Vagina (tissue), 2 donors: ENCODE data around the gene SBK1.

Source experiments
- CTCF ChIP-seq, 3 experiments: fragments of 450-650 bp in 2 of 3; fragments of 200-600 bp in 1 of 3; sonication (generic) in 1 of 3; IDR thresholded peaks; one replicate each; pipeline ENCODE4 v1.5.1; 2017 to 2019; ENCODE audit warnings: antibody characterized with exemption in 3 of 3, mild to moderate bottlenecking in 2 of 3, moderate library complexity in 2 of 3
- POLR2A ChIP-seq, 2 donors: fragments of 450-650 bp; IDR thresholded peaks; one replicate each; pipeline ENCODE4 v1.6.1; 2017; ENCODE audit warnings: antibody characterized with exemption in 2 of 2, mild to moderate bottlenecking in 2 of 2, moderate library complexity in 2 of 2

DNA sequence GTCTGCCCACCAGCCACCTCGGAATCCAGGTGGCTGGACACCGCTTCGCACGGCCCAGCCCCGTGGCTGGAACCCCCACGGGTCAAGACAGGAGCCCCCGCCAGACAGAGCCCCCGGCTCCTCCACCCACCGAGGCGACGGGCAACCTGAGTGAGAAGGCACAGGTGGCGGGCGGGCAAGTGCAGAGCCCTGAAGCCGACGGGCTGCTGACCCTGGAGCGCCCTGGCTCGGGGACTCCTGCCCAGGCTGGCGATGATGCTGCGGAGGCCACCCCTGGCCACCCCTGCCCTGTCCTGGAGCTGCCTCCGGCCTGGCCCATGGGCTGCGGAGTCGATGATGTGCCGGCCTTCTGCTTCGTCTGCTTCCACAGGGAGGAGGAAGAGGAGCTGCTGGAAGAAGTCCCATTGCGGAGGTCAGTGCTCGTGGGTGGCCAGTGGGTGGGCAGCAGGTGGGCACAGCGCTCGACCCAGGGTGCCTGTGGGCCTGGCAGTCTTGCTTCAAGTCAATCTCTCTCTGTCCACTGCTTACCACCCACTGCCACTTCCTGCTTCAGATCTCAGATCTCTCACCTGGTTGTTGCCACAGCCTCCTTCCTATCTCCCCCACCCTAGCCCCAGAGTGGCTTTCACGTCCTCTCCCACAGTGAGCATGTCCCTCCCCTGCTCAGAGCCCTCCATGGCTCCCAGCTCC is 33.1 kb upstream of the SBK1 start:
- TF ChIP-seq CTCF (IDR thresholded peaks at IDR 0.05): no peak
- no peak for TF ChIP-seq POLR2A (IDR thresholded peaks at IDR 0.05)
